HepG2 (cell line): ENCODE results near the gene WIPF2. TPM values are rescaled to one million over a fixed set of nuclear protein-coding genes. Genes with fewer than 3 reads are reported as not detected.

Experiments used
- CBX5 ChIP-seq: sonication (generic); formaldehyde crosslinking; IDR thresholded peaks from 2 replicates; pipeline ENCODE4 v1.4.0; 2020; ENCODE audit warnings: missing genetic modification reagents, borderline replicate concordance
- CENPT ChIP-seq: sonication (generic); formaldehyde crosslinking; IDR thresholded peaks from 2 replicates; pipeline ENCODE4 v1.8.0; 2022; ENCODE audit warnings: low read depth, mild to moderate bottlenecking, moderate library complexity, missing genetic modification reagents
- CHD2 ChIP-seq: IDR thresholded peaks from 2 replicates; pipeline ENCODE4 v1.6.1; 2011; ENCODE audit warnings: low read depth, low read length, improper control_type of control experiment
- ERF ChIP-seq: IDR thresholded peaks from 2 replicates; pipeline ENCODE4 v1.6.1; 2018; ENCODE audit warnings: missing biosample characterization, missing genetic modification reagents
- GTF3A ChIP-seq: sonication (generic); formaldehyde crosslinking; conservative IDR thresholded peaks from 2 replicates; pipeline ENCODE4 v1.4.0; 2020; ENCODE audit warnings: mild to moderate bottlenecking, missing genetic modification reagents
- KLF12 ChIP-seq: sonication (generic); formaldehyde crosslinking; IDR thresholded peaks from 2 replicates; pipeline ENCODE4 v1.4.0; 2020; ENCODE audit warnings: missing genetic modification reagents, borderline replicate concordance
- MTA3 ChIP-seq: sonication (generic); formaldehyde crosslinking; IDR thresholded peaks from 2 replicates; pipeline ENCODE4 v1.4.0; 2020; ENCODE audit warnings: missing genetic modification reagents
- NBN ChIP-seq: fragments of 450-650 bp; conservative IDR thresholded peaks from 2 replicates; pipeline ENCODE4 v1.6.1; 2017
- POLR2A ChIP-seq, 2 experiments: IDR thresholded peaks; 2 replicates each; pipeline ENCODE4 v1.6.1; 2011; ENCODE audit warnings: low read depth in 2 of 2, low read length in 2 of 2, mild to moderate bottlenecking in 1 of 2, moderate library complexity in 1 of 2; ENCODE audit not compliant: insufficient read depth in 1 of 2
- RAD51 ChIP-seq: fragments of 450-650 bp; IDR thresholded peaks from 2 replicates; pipeline ENCODE4 v1.6.1; 2016; ENCODE audit warnings: borderline replicate concordance
- SIN3B ChIP-seq: fragments of 150-350 bp; IDR thresholded peaks from 2 replicates; pipeline ENCODE4 v1.6.1; 2014; ENCODE audit warnings: low read length
- TMF1 ChIP-seq: sonication (generic); formaldehyde crosslinking; IDR thresholded peaks from 2 replicates; pipeline ENCODE4 v1.8.1; 2022; ENCODE audit warnings: low read depth, missing genetic modification reagents
- ZMAT3 ChIP-seq: sonication (generic); formaldehyde crosslinking; conservative IDR thresholded peaks from 2 replicates; pipeline ENCODE4 v1.7.0; 2021; ENCODE audit warnings: missing genetic modification reagents
- ZNF12 ChIP-seq: sonication (generic); formaldehyde crosslinking; IDR thresholded peaks from 2 replicates; pipeline ENCODE4 v1.5.0; 2020; ENCODE audit warnings: missing genetic modification reagents
- ZNF121 ChIP-seq: sonication (generic); formaldehyde crosslinking; IDR thresholded peaks from 2 replicates; pipeline ENCODE4 v1.5.0; 2020; ENCODE audit warnings: mild to moderate bottlenecking, missing genetic modification reagents
- ZNF20 ChIP-seq: sonication (generic); formaldehyde crosslinking; IDR thresholded peaks from 2 replicates; pipeline ENCODE4 v1.4.0; 2020; ENCODE audit warnings: mild to moderate bottlenecking, moderate library complexity, missing genetic modification reagents
- ZNF564 ChIP-seq: sonication (generic); formaldehyde crosslinking; IDR thresholded peaks from 2 replicates; pipeline ENCODE4 v1.8.1; 2023; ENCODE audit warnings: mild to moderate bottlenecking, missing genetic modification reagents
- ZNF589 ChIP-seq: sonication (generic); formaldehyde crosslinking; conservative IDR thresholded peaks from 2 replicates; pipeline ENCODE4 v1.8.0; 2022; ENCODE audit warnings: mild to moderate bottlenecking, moderate library complexity, missing genetic modification reagents
- ZNF777 ChIP-seq: sonication (generic); formaldehyde crosslinking; IDR thresholded peaks from 2 replicates; pipeline ENCODE4 v1.4.0; 2020; ENCODE audit warnings: missing genetic modification reagents
- ZNF816 ChIP-seq: sonication (generic); formaldehyde crosslinking; IDR thresholded peaks from 2 replicates; pipeline ENCODE4 v1.8.0; 2022; ENCODE audit warnings: missing genetic modification reagents, mild to moderate bottlenecking, borderline replicate concordance
- polyA plus RNA-seq, 8 experiments: library from polyadenylated mRNA; depleted of rRNA in 3 of 8; stranded (reverse) in 7 of 8; unstranded in 1 of 8; fragments of >200 nt; fragmentation: Illumina TruSeq in 4 of 8; extraction: Trizol in 4 of 8; gene quantifications; 2 replicates each; pipeline versions ENCODE4 v1.2.1 to v1.2.3, GENCODE V29; 2011 to 2016; ENCODE audit warnings: low read depth in 4 of 8, missing spikeins in 1 of 8, mixed read lengths in 1 of 8; ENCODE audit not compliant: insufficient read depth in 1 of 8
- total RNA-seq, 5 experiments: library from RNA; depleted of rRNA; stranded (reverse); fragments of >200 nt; fragmentation: Illumina TruSeq; extraction: Trizol; gene quantifications; 2 replicates each; pipeline ENCODE4 v1.2.3, GENCODE V29; 2016; ENCODE audit warnings: low read depth in 1 of 5
- TF ChIP-seq, protein P1 (sequence below): sonication (generic); formaldehyde crosslinking; IDR thresholded peaks from 2 replicates; pipeline ENCODE4 v1.4.0; 2020; ENCODE audit warnings: missing genetic modification reagents
- TF ChIP-seq, protein P2 (sequence below): sonication (generic); formaldehyde crosslinking; IDR thresholded peaks from 2 replicates; pipeline ENCODE4 v1.4.0; 2020; ENCODE audit warnings: mild to moderate bottlenecking, low read depth, missing genetic modification reagents
- TF ChIP-seq, protein P3 (sequence below): sonication (generic); formaldehyde crosslinking; IDR thresholded peaks from 2 replicates; pipeline ENCODE4 v1.4.0; 2020; ENCODE audit warnings: missing genetic modification reagents, borderline replicate concordance

WIPF2 gene
- total and polyA plus RNA-seq, 2 of the 13 experiments (the other 11 are each of a cell fraction or from before 2014, with no cell fraction given): 7.2 to 10.8 TPM

DNA sequence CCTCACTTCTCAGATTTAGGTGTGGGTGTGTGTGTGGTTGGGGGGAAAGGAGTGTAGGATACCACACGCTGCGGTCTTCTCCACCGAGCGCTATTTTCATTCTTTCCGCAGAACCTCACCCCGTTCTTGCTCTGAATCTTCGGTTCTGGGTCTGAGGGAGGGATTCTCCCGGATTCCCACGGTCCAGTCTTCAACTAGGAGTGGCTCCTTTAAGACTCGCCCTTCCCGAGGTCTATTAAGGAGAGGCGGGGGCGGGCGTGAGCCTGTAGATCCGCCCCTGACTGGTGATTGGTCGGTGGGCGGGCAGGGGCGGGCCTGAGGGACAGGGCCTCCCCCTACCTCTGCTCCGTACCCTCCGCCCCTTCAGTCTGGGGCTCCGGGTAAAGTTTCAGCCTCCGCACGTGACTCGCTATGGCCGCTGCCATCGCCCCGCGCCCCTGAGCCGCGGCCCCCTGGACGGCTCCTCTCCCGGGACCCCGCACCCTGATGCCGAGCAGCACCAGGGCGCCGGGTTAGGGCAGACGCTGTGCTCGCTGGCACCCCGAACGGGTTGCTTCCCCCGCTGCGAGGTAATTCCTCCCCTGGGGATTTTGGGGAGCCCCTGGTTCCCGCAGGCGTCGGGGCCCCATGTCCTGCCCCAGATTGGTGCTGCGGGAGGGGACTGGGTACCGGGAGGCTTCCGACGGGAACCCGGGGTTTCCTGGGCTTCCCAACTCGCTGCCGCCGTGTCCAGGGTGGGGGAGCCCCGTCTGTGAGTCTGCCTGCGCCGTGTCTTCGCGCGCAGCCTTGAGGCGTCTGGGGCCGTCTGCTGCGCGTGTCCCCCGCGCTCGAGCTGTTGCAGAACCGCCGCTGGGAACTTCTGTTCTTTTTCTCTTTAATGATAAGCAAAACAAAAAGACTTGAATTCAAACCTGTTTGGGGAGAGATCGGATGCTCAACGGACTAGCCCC lies 99.1 kb downstream of the WIPF2 start (continued):
- TF ChIP-seq NBN (no peak), CHD2 (no peak), POLR2A (IDR thresholded peaks at IDR 0.05; ENCODE audit: insufficient read depth in 1 of 2, low read depth in 2 of 2, low read length in 2 of 2) (peak; percentile 66 to 88), TMF1 (no peak), GTF3A (CRISPR knock-in tag) (0 out of 2 replicates have a peak, but pooled peaks have one; percentile 56), ZNF589 (CRISPR knock-in tag) (0 out of 2 replicates have a peak, but pooled peaks have one; percentile 62), ZNF12 (no peak), CBX5 (CRISPR knock-in tag) (no peak; the same call in 1 of the 2 replicates), MTA3 (CRISPR knock-in tag) (no peak), ERF (peak; percentile 75), SIN3B (0 out of 2 replicates have a peak, but pooled peaks have one; percentile 17), RAD51 (no peak), ZNF816 (CRISPR knock-in tag) (0 out of 2 replicates have a peak, but pooled peaks have one; percentile 82), ZNF20 (CRISPR knock-in tag) (0 out of 2 replicates have a peak, but pooled peaks have one; percentile 59), ZMAT3 (CRISPR knock-in tag) (0 out of 2 replicates have a peak, but pooled peaks have one; percentile 43), KLF12 (CRISPR knock-in tag) (peak; percentile 60; the same call in 1 of the 2 replicates), CENPT (CRISPR knock-in tag) (no peak), ZNF777 (peak; percentile 100), ZNF121 (no peak), ZNF564 (CRISPR knock-in tag) (peak; percentile 77; the same call in 1 of the 2 replicates)
- TF ChIP-seq, protein P1, sequence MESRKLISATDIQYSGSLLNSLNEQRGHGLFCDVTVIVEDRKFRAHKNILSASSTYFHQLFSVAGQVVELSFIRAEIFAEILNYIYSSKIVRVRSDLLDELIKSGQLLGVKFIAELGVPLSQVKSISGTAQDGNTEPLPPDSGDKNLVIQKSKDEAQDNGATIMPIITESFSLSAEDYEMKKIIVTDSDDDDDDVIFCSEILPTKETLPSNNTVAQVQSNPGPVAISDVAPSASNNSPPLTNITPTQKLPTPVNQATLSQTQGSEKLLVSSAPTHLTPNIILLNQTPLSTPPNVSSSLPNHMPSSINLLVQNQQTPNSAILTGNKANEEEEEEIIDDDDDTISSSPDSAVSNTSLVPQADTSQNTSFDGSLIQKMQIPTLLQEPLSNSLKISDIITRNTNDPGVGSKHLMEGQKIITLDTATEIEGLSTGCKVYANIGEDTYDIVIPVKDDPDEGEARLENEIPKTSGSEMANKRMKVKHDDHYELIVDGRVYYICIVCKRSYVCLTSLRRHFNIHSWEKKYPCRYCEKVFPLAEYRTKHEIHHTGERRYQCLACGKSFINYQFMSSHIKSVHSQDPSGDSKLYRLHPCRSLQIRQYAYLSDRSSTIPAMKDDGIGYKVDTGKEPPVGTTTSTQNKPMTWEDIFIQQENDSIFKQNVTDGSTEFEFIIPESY (CRISPR knock-in tag): no peak
- TF ChIP-seq, protein P2, sequence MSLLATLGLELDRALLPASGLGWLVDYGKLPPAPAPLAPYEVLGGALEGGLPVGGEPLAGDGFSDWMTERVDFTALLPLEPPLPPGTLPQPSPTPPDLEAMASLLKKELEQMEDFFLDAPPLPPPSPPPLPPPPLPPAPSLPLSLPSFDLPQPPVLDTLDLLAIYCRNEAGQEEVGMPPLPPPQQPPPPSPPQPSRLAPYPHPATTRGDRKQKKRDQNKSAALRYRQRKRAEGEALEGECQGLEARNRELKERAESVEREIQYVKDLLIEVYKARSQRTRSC (CRISPR knock-in tag): no peak
- TF ChIP-seq, protein P3, sequence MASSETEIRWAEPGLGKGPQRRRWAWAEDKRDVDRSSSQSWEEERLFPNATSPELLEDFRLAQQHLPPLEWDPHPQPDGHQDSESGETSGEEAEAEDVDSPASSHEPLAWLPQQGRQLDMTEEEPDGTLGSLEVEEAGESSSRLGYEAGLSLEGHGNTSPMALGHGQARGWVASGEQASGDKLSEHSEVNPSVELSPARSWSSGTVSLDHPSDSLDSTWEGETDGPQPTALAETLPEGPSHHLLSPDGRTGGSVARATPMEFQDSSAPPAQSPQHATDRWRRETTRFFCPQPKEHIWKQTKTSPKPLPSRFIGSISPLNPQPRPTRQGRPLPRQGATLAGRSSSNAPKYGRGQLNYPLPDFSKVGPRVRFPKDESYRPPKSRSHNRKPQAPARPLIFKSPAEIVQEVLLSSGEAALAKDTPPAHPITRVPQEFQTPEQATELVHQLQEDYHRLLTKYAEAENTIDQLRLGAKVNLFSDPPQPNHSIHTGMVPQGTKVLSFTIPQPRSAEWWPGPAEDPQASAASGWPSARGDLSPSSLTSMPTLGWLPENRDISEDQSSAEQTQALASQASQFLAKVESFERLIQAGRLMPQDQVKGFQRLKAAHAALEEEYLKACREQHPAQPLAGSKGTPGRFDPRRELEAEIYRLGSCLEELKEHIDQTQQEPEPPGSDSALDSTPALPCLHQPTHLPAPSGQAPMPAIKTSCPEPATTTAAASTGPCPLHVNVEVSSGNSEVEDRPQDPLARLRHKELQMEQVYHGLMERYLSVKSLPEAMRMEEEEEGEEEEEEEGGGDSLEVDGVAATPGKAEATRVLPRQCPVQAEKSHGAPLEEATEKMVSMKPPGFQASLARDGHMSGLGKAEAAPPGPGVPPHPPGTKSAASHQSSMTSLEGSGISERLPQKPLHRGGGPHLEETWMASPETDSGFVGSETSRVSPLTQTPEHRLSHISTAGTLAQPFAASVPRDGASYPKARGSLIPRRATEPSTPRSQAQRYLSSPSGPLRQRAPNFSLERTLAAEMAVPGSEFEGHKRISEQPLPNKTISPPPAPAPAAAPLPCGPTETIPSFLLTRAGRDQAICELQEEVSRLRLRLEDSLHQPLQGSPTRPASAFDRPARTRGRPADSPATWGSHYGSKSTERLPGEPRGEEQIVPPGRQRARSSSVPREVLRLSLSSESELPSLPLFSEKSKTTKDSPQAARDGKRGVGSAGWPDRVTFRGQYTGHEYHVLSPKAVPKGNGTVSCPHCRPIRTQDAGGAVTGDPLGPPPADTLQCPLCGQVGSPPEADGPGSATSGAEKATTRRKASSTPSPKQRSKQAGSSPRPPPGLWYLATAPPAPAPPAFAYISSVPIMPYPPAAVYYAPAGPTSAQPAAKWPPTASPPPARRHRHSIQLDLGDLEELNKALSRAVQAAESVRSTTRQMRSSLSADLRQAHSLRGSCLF (CRISPR knock-in tag): no peak; the same call in 1 of the 2 replicates
